HEK293 (cell line): ENCODE data around the gene MAP3K13.
"Not testable (repeated sequence)": the region's sequence is repeated elsewhere in the genome, so short reads cannot be mapped to it uniquely, and the experiment has no call there.

Source experiments
- CTCF ChIA-PET: fragments of 350-600 bp; formaldehyde crosslinking; extraction: SDS; loops from one replicate; lab custom pipeline; 2021; ENCODE audit warnings: antibody characterized with exemption; lab: Yijun Ruan, JAX
- POLR2A ChIA-PET: fragments of 300-600 bp; formaldehyde crosslinking; extraction: SDS; loops from one replicate; lab custom pipeline; 2020; ENCODE audit warnings: antibody characterized with exemption, inconsistent platforms; lab: Yijun Ruan, JAX
- H3K27ac ChIP-seq: fragments of 200-500 bp; sonication (Bioruptor generic); 2 replicates; pipeline ENCODE4 v1.5.1; 2014; ENCODE audit warnings: low read depth, low read length, control low read depth, inconsistent platforms; ENCODE audit errors: extremely low read depth
- H3K36me3 ChIP-seq, 2 experiments: fragments of 200-500 bp in 1 of 2; sonication (Bioruptor generic) in 1 of 2; 1 replicate in 1 of 2; 2 replicates in 1 of 2; pipeline ENCODE4 v1.5.1; 2014 to 2017; ENCODE audit warnings: inconsistent platforms in 2 of 2, low read length in 2 of 2; ENCODE audit not compliant: control insufficient read depth in 2 of 2, insufficient read depth in 1 of 2
- H3K4me1 ChIP-seq: fragments of 200-500 bp; sonication (Bioruptor generic); 2 replicates; pipeline ENCODE4 v1.5.1; 2014; ENCODE audit warnings: mild to moderate bottlenecking, low read length, inconsistent platforms; ENCODE audit not compliant: control insufficient read depth, insufficient read depth
- H3K4me3 ChIP-seq: 2 replicates; pipeline ENCODE4 v1.5.1; 2011; ENCODE audit warnings: low read depth, mild to moderate bottlenecking, control low read depth, low read length, moderate library complexity
- H3K9me3 ChIP-seq: fragments of 200-500 bp; sonication (Bioruptor generic); 2 replicates; pipeline ENCODE4 v1.5.1; 2014; ENCODE audit warnings: low read depth, low read length, inconsistent platforms; ENCODE audit not compliant: control insufficient read depth, insufficient read depth
- BCL11B ChIP-seq: fragments of 450-650 bp; formaldehyde crosslinking; IDR thresholded peaks from 2 replicates; pipeline ENCODE4 v1.5.1; 2016; ENCODE audit warnings: low read depth, missing biosample characterization, missing genetic modification characterization
- FEZF1 ChIP-seq: fragments of 450-650 bp; formaldehyde crosslinking; IDR thresholded peaks from 2 replicates; pipeline ENCODE4 v1.5.1; 2016; ENCODE audit warnings: missing biosample characterization, missing genetic modification characterization
- OSR2 ChIP-seq: fragments of 450-650 bp; formaldehyde crosslinking; IDR thresholded peaks from 2 replicates; pipeline ENCODE4 v1.5.1; 2016; ENCODE audit warnings: missing biosample characterization, missing genetic modification characterization
- OVOL3 ChIP-seq: fragments of 450-650 bp; formaldehyde crosslinking; IDR thresholded peaks from 2 replicates; pipeline ENCODE4 v1.5.1; 2016; ENCODE audit warnings: missing biosample characterization, missing genetic modification characterization
- SETDB1 ChIP-seq: IDR thresholded peaks from one replicate; pipeline ENCODE4 v1.6.1; 2017; ENCODE audit warnings: mild to moderate bottlenecking, low read length, moderate library complexity, mixed read lengths; ENCODE audit not compliant: insufficient read length
- YY1 ChIP-seq: fragments of 450-650 bp; formaldehyde crosslinking; IDR thresholded peaks from 2 replicates; pipeline ENCODE4 v1.5.1; 2018; ENCODE audit warnings: missing biosample characterization, missing genetic modification characterization
- ZBTB20 ChIP-seq: fragments of 450-650 bp; formaldehyde crosslinking; IDR thresholded peaks from 2 replicates; pipeline ENCODE4 v1.5.1; 2016; ENCODE audit warnings: missing biosample characterization, missing genetic modification characterization
- ZFP37 ChIP-seq: fragments of 450-650 bp; formaldehyde crosslinking; IDR thresholded peaks from 2 replicates; pipeline ENCODE4 v1.5.1; 2016; ENCODE audit warnings: missing biosample characterization, missing genetic modification characterization
- ZNF138 ChIP-seq: fragments of 450-650 bp; formaldehyde crosslinking; IDR thresholded peaks from 2 replicates; pipeline ENCODE4 v1.5.1; 2016; ENCODE audit warnings: missing biosample characterization, missing genetic modification characterization, borderline replicate concordance
- ZNF169 ChIP-seq: fragments of 450-650 bp; formaldehyde crosslinking; IDR thresholded peaks from 2 replicates; pipeline ENCODE4 v1.5.1; 2016; ENCODE audit warnings: missing biosample characterization, missing genetic modification characterization
- ZNF19 ChIP-seq: fragments of 450-650 bp; formaldehyde crosslinking; IDR thresholded peaks from 2 replicates; pipeline ENCODE4; 2016; ENCODE audit warnings: missing biosample characterization, missing genetic modification characterization, low read depth
- ZNF335 ChIP-seq: fragments of 450-650 bp; formaldehyde crosslinking; conservative IDR thresholded peaks from 2 replicates; pipeline ENCODE4 v1.5.1; 2016; ENCODE audit warnings: missing biosample characterization, missing genetic modification characterization
- ZNF423 ChIP-seq: fragments of 450-650 bp; formaldehyde crosslinking; IDR thresholded peaks from 2 replicates; pipeline ENCODE4 v1.5.1; 2016; ENCODE audit warnings: missing biosample characterization, missing genetic modification characterization
- ZNF48 ChIP-seq: fragments of 450-650 bp; formaldehyde crosslinking; IDR thresholded peaks from 2 replicates; pipeline ENCODE4 v1.5.1; 2016; ENCODE audit warnings: missing biosample characterization, missing genetic modification characterization
- ZNF514 ChIP-seq: fragments of 450-650 bp; formaldehyde crosslinking; IDR thresholded peaks from 2 replicates; pipeline ENCODE4 v1.5.1; 2016; ENCODE audit warnings: missing biosample characterization, missing genetic modification characterization
- TF ChIP-seq, protein P1 (sequence below): fragments of 450-650 bp; formaldehyde crosslinking; IDR thresholded peaks from 2 replicates; pipeline ENCODE4 v1.5.1; 2017; ENCODE audit warnings: missing biosample characterization, missing genetic modification characterization
- TF ChIP-seq, protein P2 (sequence below): fragments of 450-650 bp; formaldehyde crosslinking; IDR thresholded peaks from 2 replicates; pipeline ENCODE4 v1.5.1; 2016; ENCODE audit warnings: missing biosample characterization, missing genetic modification characterization

MAP3K13 gene

GRCh38 chr3:185366074-185366335 is 3.1 kb downstream of the MAP3K13 start:
- no peak for TF ChIP-seq SETDB1
- no peak for TF ChIP-seq ZNF335 (tag by site-specific recombination)
- no peak for TF ChIP-seq ZNF423
- no peak for TF ChIP-seq OVOL3
- TF ChIP-seq ZBTB20, result no peak
- no peak for TF ChIP-seq ZNF48 (tag by site-specific recombination)
- TF ChIP-seq BCL11B, result no peak
- no peak for TF ChIP-seq OSR2 (tag by site-specific recombination)
- TF ChIP-seq, protein P1, sequence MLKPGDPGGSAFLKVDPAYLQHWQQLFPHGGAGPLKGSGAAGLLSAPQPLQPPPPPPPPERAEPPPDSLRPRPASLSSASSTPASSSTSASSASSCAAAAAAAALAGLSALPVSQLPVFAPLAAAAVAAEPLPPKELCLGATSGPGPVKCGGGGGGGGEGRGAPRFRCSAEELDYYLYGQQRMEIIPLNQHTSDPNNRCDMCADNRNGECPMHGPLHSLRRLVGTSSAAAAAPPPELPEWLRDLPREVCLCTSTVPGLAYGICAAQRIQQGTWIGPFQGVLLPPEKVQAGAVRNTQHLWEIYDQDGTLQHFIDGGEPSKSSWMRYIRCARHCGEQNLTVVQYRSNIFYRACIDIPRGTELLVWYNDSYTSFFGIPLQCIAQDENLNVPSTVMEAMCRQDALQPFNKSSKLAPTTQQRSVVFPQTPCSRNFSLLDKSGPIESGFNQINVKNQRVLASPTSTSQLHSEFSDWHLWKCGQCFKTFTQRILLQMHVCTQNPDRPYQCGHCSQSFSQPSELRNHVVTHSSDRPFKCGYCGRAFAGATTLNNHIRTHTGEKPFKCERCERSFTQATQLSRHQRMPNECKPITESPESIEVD (tag by site-specific recombination), result no peak
- no peak for TF ChIP-seq YY1 (tag by site-specific recombination)
- TF ChIP-seq, all 188 proteins: peak for 0
- ChIA-PET CTCF (interaction anchor here (2.2 kb wide), 1 partner anchor 12 kb away, joined by 6 read pairs; no protein-coding TSS in a partner anchor), POLR2A (no interaction called here)
- no peak overlapping the region for H3K4me3 ChIP-seq
- H3K27ac ChIP-seq, result no peak overlapping the region
- H3K9me3 ChIP-seq, result no peaks in the 10 kb centered on the region
- H3K4me1 ChIP-seq, result peaks cover 3% of the 10 kb centered on the region; the same call in 1 of the 2 replicates
- H3K36me3 ChIP-seq, result no peaks in the 10 kb centered on the region

DNA sequence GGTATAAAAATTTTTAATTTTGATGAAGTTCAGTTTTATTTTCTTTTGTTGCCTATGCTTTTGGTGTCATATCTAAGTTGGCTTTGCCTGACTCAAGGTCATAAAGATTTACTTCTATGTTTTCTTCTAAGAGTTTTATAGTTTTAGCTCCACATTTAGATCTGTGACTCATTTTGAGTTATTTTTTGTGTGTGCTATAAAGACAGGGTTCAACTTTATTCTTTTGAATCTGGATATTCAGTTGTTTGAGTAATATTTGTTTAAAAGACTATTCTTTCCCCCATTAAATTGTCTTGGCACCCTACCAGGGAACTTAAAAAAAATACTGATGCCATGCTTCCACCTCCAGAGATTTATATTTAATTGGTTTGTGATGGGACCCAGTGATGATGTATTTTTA is 4.0 kb downstream of the MAP3K13 start:
- Histone ChIP-seq H3K27ac (no peak overlapping the region), H3K4me3 (no peak overlapping the region), H3K36me3 (no peaks in the 10 kb centered on the region), H3K4me1 (peaks cover 6% of the 10 kb centered on the region; the same call in 1 of the 2 replicates), H3K9me3 (no peaks in the 10 kb centered on the region)
- POLR2A ChIA-PET, result interaction anchor here (0.7 kb wide), 1 partner anchor 1888 kb away, joined by 3 read pairs; no protein-coding TSS in a partner anchor
- no peak for TF ChIP-seq ZNF138
- TF ChIP-seq, protein P1 (tag by site-specific recombination), result peak; percentile 62
- CTCF ChIA-PET, result interaction anchor here (0.6 to 2.2 kb wide), 3 partner anchors 13 to 1008 kb away, joined by 3 to 6 read pairs (median 4); no protein-coding TSS in a partner anchor

- H3K36me3 ChIP-seq, H3K4me1 ChIP-seq, CTCF ChIA-PET, H3K9me3 ChIP-seq, POLR2A ChIA-PET, H3K27ac ChIP-seq, H3K4me3 ChIP-seq: not testable (repeated sequence)
Measured at GRCh38 chr3:185370349-185370748, 7.4 kb downstream of the MAP3K13 start.

DNA sequence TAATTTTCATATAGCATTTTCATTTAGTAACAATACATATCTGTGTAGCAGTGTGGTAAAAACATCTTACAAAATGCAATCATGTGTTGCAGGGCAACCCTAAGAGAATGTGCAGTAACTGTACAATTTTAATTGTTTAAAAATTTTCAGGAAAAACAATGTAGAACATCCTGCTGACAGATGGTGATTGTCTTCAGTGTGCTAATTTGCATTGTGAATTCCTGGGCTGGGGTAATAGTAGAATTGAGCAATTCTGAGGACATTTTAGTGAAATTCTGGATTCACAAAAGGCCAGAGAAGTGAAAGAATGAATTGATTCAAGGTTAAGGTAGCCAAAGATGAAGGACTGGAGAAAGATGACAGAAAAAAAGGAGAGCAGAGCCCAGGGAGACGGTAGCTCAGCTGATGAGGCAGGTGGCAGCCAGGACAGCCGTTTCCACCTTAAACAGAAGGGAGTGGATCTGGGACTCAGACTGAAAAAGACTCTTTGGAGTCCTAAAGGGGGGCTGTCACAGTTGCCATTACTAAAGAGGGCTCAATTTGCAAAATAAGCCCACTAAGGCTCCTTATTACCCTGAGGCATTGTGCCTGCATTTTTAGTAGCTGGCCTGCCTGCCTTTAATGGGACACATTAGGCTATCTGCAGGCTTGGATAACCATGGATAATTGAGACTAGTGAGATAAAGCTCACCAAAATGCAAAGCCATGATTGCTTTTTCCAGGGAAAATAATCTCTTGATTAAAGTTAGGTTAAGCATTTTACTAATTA is 8.6 kb downstream of the MAP3K13 start:
- POLR2A ChIA-PET, result no interaction called here
- CTCF ChIA-PET, result no interaction called here
- TF ChIP-seq ZNF169 (tag by site-specific recombination), result no peak
- TF ChIP-seq ZNF514 (tag by site-specific recombination), result no peak
- TF ChIP-seq ZFP37, result no peak
- TF ChIP-seq ZNF19 (tag by site-specific recombination), result no peak
- TF ChIP-seq, protein P2, sequence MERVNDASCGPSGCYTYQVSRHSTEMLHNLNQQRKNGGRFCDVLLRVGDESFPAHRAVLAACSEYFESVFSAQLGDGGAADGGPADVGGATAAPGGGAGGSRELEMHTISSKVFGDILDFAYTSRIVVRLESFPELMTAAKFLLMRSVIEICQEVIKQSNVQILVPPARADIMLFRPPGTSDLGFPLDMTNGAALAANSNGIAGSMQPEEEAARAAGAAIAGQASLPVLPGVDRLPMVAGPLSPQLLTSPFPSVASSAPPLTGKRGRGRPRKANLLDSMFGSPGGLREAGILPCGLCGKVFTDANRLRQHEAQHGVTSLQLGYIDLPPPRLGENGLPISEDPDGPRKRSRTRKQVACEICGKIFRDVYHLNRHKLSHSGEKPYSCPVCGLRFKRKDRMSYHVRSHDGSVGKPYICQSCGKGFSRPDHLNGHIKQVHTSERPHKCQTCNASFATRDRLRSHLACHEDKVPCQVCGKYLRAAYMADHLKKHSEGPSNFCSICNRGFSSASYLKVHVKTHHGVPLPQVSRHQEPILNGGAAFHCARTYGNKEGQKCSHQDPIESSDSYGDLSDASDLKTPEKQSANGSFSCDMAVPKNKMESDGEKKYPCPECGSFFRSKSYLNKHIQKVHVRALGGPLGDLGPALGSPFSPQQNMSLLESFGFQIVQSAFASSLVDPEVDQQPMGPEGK (tag by site-specific recombination), result no peak
- TF ChIP-seq FEZF1, result no peak
- TF ChIP-seq ZBTB20, result no peak
- TF ChIP-seq YY1 (tag by site-specific recombination), result no peak

More for the DNA sequence above, 8.6 kb downstream of the MAP3K13 start:
- H3K27ac ChIP-seq, result no peak overlapping the region
- no peaks in the 10 kb centered on the region for H3K36me3 ChIP-seq
- H3K9me3 ChIP-seq, result no peaks in the 10 kb centered on the region
- no peak overlapping the region for H3K4me3 ChIP-seq
- 0 out of 2 replicates have a peak, but pooled peaks cover 3% of the 10 kb centered on the region for H3K4me1 ChIP-seq
